Lower lobe of right lung (tissue), 2 donors: ENCODE data around the gene C9orf152. TPM values are rescaled to one million over a fixed set of nuclear protein-coding genes. Genes with fewer than 3 reads are reported as not detected.
"Not testable (repeated sequence)": the region's sequence is repeated elsewhere in the genome, so short reads cannot be mapped to it uniquely, and the experiment has no call there.

Source experiments
- ATAC-seq, 2 donors: fragments of 200-7000 bp; cut with Tn5 transposase; one replicate each; pipeline ENCODE4 v1.9.1; 2020 to 2022; ENCODE audit warnings: mild to moderate bottlenecking in 2 of 2, moderate library complexity in 2 of 2
- DNase-seq: peaks from one replicate; pipeline ENCODE4 v3.0.0-alpha.2; 2020
- H3K27ac ChIP-seq: fragments of 200-600 bp; one replicate; pipeline ENCODE4 v1.8.0; 2022
- H3K27me3 ChIP-seq: fragments of 200-600 bp; one replicate; pipeline ENCODE4 v1.8.0; 2022; ENCODE audit warnings: low read depth
- H3K36me3 ChIP-seq: fragments of 200-600 bp; one replicate; pipeline ENCODE4 v1.8.0; 2022; ENCODE audit warnings: mild to moderate bottlenecking
- H3K4me1 ChIP-seq: fragments of 200-600 bp; one replicate; pipeline ENCODE4 v1.8.0; 2022
- H3K4me3 ChIP-seq: fragments of 200-600 bp; one replicate; pipeline ENCODE4 v1.8.0; 2022; ENCODE audit warnings: mild to moderate bottlenecking
- H3K9me3 ChIP-seq: fragments of 200-600 bp; one replicate; pipeline ENCODE4 v1.8.0; 2022
- CTCF ChIP-seq: fragments of 200-600 bp; IDR thresholded peaks from one replicate; pipeline ENCODE4 v1.8.0; 2022; ENCODE audit warnings: antibody characterized with exemption, mild to moderate bottlenecking
- intact Hi-C: fragments of 100-400 bp; cut with DNase I; formaldehyde crosslinking; loops from one replicate; pipeline ENCODE4 v1.11.0; 2022
- total RNA-seq: library from RNA; stranded (reverse); fragmentation: NEBNext Ultra II Directional; extraction: Animal tissue kit (Norgen Biotek cat#: 25700); gene quantifications from one replicate; pipeline ENCODE4 v1.2.1, GENCODE V29; 2021
- donor health status: DM: no; HTN: yes; CAD: no; lungs with severe emphysema.

The C9orf152 gene
- total RNA-seq, 1 donor from 2014 or later, result 26.1 TPM

DNA sequence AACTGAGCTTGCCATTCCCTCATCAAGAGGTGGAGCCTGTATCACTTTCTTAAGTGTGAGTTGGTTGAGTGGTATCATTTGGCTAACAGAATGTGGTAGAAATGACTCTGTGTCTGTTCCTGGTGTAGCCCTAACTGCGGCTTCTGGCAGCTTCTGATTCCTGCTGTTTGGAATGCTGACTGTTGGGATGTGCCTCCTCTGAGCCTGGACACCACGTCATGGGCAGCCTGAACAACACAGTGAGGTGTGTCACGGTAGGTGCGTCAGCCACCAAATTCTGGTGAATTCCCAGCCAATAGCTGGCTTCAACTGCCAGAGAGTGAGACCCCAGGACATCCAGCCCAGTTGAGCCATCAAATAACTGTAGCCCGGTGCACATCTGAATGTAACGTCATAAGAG lies 6.1 kb upstream of the C9orf152 start:
- no peak for TF ChIP-seq CTCF
- Histone ChIP-seq H3K36me3 (no peaks in the 10 kb centered on the region), H3K4me3 (no peak overlapping the region), H3K4me1 (peaks cover 8% of the 10 kb centered on the region), H3K27me3 (no peaks in the 10 kb centered on the region), H3K9me3 (no peaks in the 10 kb centered on the region), H3K27ac (no peak overlapping the region)
- intact Hi-C loops, result no loop called here
- ATAC-seq (no peak), DNase-seq (no peak)

DNA sequence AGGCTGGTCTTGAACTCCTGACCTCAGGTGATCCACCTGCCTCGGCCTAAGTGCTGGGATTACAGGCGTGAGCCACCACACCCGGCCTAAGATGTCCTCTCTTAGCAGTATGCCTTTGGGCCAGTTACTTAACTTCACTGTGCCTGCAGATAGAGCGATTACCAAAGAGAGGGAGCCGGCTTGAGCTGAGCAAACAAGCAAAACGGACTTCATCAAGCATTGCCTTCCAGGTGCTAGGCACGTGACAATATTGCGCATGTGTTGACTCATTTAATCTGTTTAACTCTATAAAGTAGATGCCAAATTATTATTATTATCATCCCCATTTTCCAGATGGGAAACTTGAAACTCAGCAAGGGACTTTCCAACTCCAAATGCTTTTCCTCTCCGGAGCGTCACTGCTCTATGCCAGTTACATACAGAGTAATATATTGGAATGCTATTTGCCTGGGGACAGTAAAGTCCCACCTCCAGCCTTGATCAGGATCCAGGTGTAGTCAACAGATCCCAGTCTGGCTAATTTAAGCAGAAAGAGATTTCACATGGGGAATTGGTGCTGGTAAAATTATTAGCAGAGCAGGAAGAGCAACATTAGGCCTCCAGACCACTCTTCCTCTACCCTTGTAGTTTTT lies 5.6 kb upstream of the C9orf152 start:
- intact Hi-C loops, result no loop called here
- H3K4me3 ChIP-seq, result no peak overlapping the region
- H3K36me3 ChIP-seq, result no peaks in the 10 kb centered on the region
- peak; percentile 69 to 76 for ATAC-seq
- no peaks in the 10 kb centered on the region for H3K27me3 ChIP-seq
- peak overlapping the region; percentile 12 for H3K27ac ChIP-seq
- H3K4me1 ChIP-seq, result peaks cover 8% of the 10 kb centered on the region
- TF ChIP-seq CTCF, result no peak
- H3K9me3 ChIP-seq, result no peaks in the 10 kb centered on the region
- no peak for DNase-seq

DNA sequence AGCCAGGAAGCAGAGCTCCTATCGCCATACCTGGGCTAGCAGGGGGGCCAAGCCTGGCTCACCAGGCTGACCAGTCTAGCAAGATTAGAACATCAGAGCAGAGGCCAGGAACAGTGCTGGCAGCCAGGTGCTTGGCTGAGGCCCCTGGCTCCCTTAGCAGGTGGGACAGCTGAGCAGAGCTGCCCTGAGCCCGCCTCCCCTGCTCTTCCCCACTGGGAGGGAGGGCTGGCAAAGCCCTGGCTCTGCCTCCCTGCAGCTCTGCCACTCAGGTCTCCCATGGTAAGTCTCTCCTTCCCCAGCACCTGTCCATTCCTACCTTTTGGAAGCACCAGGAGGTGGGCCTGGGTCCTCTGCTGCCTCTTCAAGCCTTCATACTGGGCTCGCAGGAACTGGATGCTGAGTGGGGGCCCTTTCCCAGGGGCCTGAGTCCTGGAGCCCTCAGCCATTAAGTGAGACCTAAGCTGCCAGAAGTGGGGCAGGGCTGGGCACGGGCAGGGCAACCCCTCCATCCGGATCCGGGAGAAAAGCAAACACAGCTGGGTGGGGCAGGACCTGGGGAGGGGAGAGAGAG lies 803 bp downstream of the C9orf152 start:
- H3K36me3 ChIP-seq, result no peaks in the 10 kb centered on the region
- no peaks in the 10 kb centered on the region for H3K27me3 ChIP-seq
- peak overlapping the region; percentile 43 for H3K4me3 ChIP-seq
- no peak for TF ChIP-seq CTCF
- DNase-seq (peak; percentile 84), ATAC-seq (peak; percentile 91 to 94)
- intact Hi-C loops, result no loop called here
- H3K4me1 ChIP-seq, result no peaks in the 10 kb centered on the region
- no peaks in the 10 kb centered on the region for H3K9me3 ChIP-seq
- H3K27ac ChIP-seq, result peak overlapping the region; percentile 85

- peak overlapping the region; percentile 43 for H3K4me3 ChIP-seq
- H3K27me3 ChIP-seq, result no peaks in the 10 kb centered on the region
- no peaks in the 10 kb centered on the region for H3K36me3 ChIP-seq
- peak; percentile 56 for DNase-seq
- peak; percentile 9 to 12 for ATAC-seq
- intact Hi-C loops, result no loop called here
- H3K4me1 ChIP-seq, result no peaks in the 10 kb centered on the region
- no peaks in the 10 kb centered on the region for H3K9me3 ChIP-seq
- peak overlapping the region; percentile 85 for H3K27ac ChIP-seq
- no peak for TF ChIP-seq CTCF
These were observed 1.6 kb downstream of the C9orf152 start for GRCh38 chr9:110206389-110206788.

DNA sequence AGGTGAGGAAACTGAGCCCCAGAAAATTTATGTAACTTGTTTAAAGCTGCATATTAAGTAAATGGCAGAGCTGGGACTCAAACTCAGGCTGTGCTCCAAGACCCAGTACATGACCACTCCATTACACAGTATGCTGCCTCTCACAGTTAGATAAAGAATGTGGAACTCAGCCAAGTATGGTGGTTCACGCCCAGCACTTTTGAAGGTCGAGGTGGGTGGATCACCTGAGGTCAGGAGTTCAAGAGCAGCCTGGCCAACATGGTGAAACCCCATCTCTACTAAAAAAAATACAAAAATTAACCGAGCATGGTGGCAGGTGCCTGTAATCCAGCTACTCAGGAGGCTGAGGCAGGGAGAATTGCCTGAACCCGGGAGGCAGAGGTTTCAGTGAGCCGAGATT lies 2.3 kb downstream of the C9orf152 start:
- H3K4me3 ChIP-seq, result peak overlapping the region; percentile 43
- intact Hi-C loops, H3K36me3 ChIP-seq, H3K4me1 ChIP-seq, H3K27me3 ChIP-seq, DNase-seq, H3K9me3 ChIP-seq: not testable (repeated sequence)
- H3K27ac ChIP-seq, result peak overlapping the region; percentile 85
- ATAC-seq, result peak; percentile 31 to 33

DNA sequence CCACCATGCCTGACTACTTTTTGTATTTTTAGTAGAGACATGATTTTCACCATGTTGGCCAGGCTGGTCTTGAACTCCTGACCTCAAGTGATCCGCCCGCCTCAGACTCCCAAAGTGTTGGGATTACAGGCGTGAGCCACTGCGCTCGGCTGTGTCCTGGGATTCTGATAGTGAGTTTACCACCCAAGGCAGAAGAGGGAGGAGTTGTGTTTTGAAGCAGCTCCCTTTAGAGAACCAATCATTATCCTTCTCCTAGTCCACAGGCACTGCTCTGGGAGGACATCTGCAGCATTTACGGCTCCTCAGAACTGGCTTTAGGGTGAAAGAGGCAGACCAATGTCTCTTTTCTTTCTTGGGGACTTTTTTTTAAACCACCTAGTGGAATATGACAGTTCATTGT lies 5.7 kb downstream of the C9orf152 start:
- H3K36me3 ChIP-seq, result no peaks in the 10 kb centered on the region
- TF ChIP-seq CTCF, result no peak
- intact Hi-C loops, result no loop called here
- DNase-seq (no peak), ATAC-seq (no peak)
- no peaks in the 10 kb centered on the region for H3K9me3 ChIP-seq
- H3K4me1 ChIP-seq, result no peaks in the 10 kb centered on the region
- no peak overlapping the region for H3K4me3 ChIP-seq
- no peak overlapping the region for H3K27ac ChIP-seq
- no peaks in the 10 kb centered on the region for H3K27me3 ChIP-seq
